ENCODE data around the gene COQ8B. TPM values are rescaled to one million over a fixed set of nuclear protein-coding genes. Genes with fewer than 3 reads are reported as not detected.

COQ8B gene
- total RNA-seq, 4 donors from 2014 or later = 34.5 to 57.7 (median 45.3) TPM

DNA sequence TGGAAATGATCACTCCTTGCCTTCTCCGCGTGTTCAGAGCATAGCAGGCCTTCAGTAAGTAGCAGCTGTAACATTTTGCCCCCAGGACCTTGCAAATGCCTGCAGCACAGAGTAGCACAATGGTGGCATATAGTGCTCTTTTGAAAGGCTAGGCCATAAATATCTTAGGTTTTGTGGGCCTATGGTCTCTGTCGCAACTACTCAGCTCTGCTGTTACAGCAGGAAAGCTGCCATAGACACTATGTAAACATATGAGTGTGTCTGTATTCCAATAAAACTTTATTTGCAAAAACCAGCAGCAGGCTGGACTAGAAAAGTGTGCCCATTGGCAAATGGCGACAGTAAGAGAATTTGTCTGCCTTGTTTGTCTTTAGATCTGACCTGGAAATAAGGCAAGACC, 9.6 kb upstream of the COQ8B start:
- H3K36me3 ChIP-seq = peaks cover 58 to 91% (median 82%) of the 10 kb centered on the region in 4 donors
- 97% methylated on average over 4 of the region's 4 CpGs for WGBS
- no peak for DNase-seq (ENCODE audit: extremely low spot score)
- H3K4me3 ChIP-seq = no peak overlapping the region
- H3K4me1 ChIP-seq = peaks cover 16 to 41% (median 38%) of the 10 kb centered on the region in 4 donors
- TF ChIP-seq, protein P1, sequence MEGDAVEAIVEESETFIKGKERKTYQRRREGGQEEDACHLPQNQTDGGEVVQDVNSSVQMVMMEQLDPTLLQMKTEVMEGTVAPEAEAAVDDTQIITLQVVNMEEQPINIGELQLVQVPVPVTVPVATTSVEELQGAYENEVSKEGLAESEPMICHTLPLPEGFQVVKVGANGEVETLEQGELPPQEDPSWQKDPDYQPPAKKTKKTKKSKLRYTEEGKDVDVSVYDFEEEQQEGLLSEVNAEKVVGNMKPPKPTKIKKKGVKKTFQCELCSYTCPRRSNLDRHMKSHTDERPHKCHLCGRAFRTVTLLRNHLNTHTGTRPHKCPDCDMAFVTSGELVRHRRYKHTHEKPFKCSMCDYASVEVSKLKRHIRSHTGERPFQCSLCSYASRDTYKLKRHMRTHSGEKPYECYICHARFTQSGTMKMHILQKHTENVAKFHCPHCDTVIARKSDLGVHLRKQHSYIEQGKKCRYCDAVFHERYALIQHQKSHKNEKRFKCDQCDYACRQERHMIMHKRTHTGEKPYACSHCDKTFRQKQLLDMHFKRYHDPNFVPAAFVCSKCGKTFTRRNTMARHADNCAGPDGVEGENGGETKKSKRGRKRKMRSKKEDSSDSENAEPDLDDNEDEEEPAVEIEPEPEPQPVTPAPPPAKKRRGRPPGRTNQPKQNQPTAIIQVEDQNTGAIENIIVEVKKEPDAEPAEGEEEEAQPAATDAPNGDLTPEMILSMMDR (IDR thresholded peaks at IDR 0.05) = no peak
- no peak for TF ChIP-seq POLR2AphosphoS5 (IDR thresholded peaks at IDR 0.05)
- TF ChIP-seq EP300 (IDR thresholded peaks at IDR 0.05) = no peak
- TF ChIP-seq POLR2A (IDR thresholded peaks at IDR 0.05; ENCODE audit: low read depth) = no peak
- no peaks in the 10 kb centered on the region for H3K27me3 ChIP-seq
- intact Hi-C loops (cut with DNase I) = no loop called here
- H3K27ac ChIP-seq (replicated peaks in 1 of 4) = no peak overlapping the region
- H3K9me3 ChIP-seq = peaks cover 0 to 3% (median 0%) of the 10 kb centered on the region in 4 donors

DNA sequence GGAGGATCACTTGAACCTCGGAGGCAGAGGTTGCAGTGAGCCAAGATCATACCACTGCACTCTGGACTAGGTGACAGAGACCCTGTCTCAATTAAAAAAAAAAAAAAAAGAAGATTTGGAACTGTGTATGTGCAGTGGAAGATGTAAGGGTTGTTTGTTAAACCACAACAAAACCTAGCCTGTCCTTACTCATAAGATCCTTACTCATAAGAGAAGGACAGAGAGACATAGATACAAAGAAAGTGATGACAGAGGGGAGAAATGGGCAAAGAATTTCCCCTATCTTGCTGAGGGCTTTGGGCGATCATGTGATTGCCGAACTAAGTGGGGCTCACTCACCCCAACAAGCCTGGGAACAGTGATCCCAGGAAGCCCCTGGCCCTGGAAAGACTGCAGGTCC, 8.2 kb upstream of the COQ8B start:
- Histone ChIP-seq H3K27ac (replicated peaks in 1 of 4) (peak overlapping the region in 2 of 4 donors; percentile 13 to 39), H3K36me3 (peaks cover 45 to 79% (median 68%) of the 10 kb centered on the region in 4 donors), H3K4me1 (peaks cover 21 to 55% (median 53%) of the 10 kb centered on the region in 4 donors), H3K27me3 (no peaks in the 10 kb centered on the region), H3K9me3 (peaks cover 0 to 3% (median 0%) of the 10 kb centered on the region in 4 donors), H3K4me3 (no peak overlapping the region)
- intact Hi-C loops (cut with DNase I) = no loop called here
- 90% methylated on average over 3 of the region's 3 CpGs for WGBS
- DNase-seq (ENCODE audit: extremely low spot score) = no peak
- TF ChIP-seq POLR2A (IDR thresholded peaks at IDR 0.05; ENCODE audit: low read depth) = no peak
- TF ChIP-seq EP300 (IDR thresholded peaks at IDR 0.05) = no peak
- TF ChIP-seq, protein P1 (IDR thresholded peaks at IDR 0.05) = no peak
- TF ChIP-seq POLR2AphosphoS5 (IDR thresholded peaks at IDR 0.05) = no peak

DNA sequence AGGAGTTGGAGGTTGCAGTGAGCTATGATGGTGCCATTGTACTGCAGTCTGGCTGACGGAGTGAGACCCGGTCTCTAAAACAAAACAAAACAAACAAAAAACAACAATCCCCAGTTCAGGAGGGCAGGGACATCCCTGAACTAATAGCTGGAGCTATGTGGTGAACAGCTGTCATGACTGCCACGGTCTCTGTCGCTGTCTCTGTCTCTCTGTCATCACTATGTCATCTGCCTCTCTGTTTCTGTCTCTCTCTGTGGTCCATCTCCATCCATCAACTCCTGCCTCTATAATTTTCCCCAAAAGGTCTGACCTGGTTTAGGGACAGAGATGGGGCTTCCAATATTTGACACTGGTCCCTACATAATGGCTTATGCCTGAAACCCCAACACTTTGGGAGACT, 7.6 kb upstream of the COQ8B start:
- no peak for DNase-seq (ENCODE audit: extremely low spot score)
- Histone ChIP-seq H3K4me1 (peaks cover 21 to 60% (median 58%) of the 10 kb centered on the region in 4 donors), H3K27me3 (no peaks in the 10 kb centered on the region), H3K9me3 (peaks cover 0 to 3% (median 0%) of the 10 kb centered on the region in 4 donors), H3K4me3 (no peak overlapping the region), H3K27ac (replicated peaks in 1 of 4) (peak overlapping the region in 1 of 4 donors; percentile 13), H3K36me3 (peaks cover 39 to 74% (median 63%) of the 10 kb centered on the region in 4 donors)
- intact Hi-C loops (cut with DNase I) = no loop called here
- TF ChIP-seq POLR2AphosphoS5 (IDR thresholded peaks at IDR 0.05) (no peak), POLR2A (IDR thresholded peaks at IDR 0.05; ENCODE audit: low read depth) (no peak), EP300 (IDR thresholded peaks at IDR 0.05) (no peak)
- TF ChIP-seq, protein P1 (IDR thresholded peaks at IDR 0.05) = no peak
- WGBS = 95% methylated on average over 4 of the region's 4 CpGs

DNA sequence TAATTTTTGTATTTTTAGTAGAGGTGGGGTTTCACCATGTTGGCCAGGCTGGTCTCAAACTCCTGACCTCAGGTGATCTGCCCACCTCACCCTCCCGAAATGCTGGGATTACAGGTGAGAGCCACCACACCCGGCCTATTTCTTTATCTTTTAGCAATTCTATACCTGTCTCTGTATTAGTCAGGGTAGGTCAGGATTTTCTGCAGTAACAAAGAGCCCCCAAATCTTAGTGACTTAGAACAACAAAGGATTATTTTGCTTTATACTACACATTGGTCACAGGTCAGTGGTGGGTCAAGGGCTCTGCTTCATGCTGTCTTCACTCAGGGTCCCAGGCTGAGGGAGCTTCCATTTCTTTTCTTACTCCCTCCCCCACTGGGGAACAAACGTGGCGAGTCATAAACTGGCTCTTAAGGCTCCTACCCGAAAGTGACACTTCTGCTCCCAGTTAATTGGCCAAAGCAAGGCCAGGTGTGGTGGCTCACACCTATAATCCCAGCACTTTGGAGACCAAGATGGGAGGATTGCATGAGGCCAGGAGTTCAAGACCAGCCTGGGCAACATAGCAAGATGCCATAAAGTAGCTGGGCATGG, 7.1 kb upstream of the COQ8B start:
- Histone ChIP-seq H3K36me3 (peaks cover 34 to 69% (median 57%) of the 10 kb centered on the region in 4 donors), H3K4me1 (peaks cover 21 to 65% (median 63%) of the 10 kb centered on the region in 4 donors), H3K27me3 (no peaks in the 10 kb centered on the region), H3K27ac (replicated peaks in 1 of 4) (no peak overlapping the region), H3K9me3 (peaks cover 0 to 3% (median 0%) of the 10 kb centered on the region in 4 donors), H3K4me3 (no peak overlapping the region)
- TF ChIP-seq, protein P1 (IDR thresholded peaks at IDR 0.05) = no peak
- TF ChIP-seq POLR2AphosphoS5 (IDR thresholded peaks at IDR 0.05) (no peak), EP300 (IDR thresholded peaks at IDR 0.05) (no peak), POLR2A (IDR thresholded peaks at IDR 0.05; ENCODE audit: low read depth) (no peak)
- intact Hi-C loops (cut with DNase I) = no loop called here
- 90% methylated on average over 5 of the region's 5 CpGs for WGBS
- DNase-seq (ENCODE audit: extremely low spot score) = no peak
